ENCODE measurements around the gene AOPEP. TPM values are rescaled to one million over a fixed set of nuclear protein-coding genes. Genes with fewer than 3 reads are reported as not detected.

Gene AOPEP
- total and polyA plus RNA-seq, 2 donors (not counting 1 experiment from before 2014, with no cell fraction given) = 66.1 to 94.1 TPM

GRCh38 chr9:95012902-95013301, 286.4 kb downstream of the AOPEP start:
- TF ChIP-seq CTCF (conservative IDR thresholded peaks at IDR 0.05 in 1 of 2, IDR thresholded peaks at IDR 0.05 in 1 of 2; ENCODE audit: low read depth in 1 of 2, low read length in 2 of 2) (no peak), EZH2 (IDR thresholded peaks at IDR 0.05; ENCODE audit: low read length, missing control alignments) (no peak)
- Histone ChIP-seq H3K27me3 (ENCODE audit: control insufficient read depth, insufficient read depth, low read length) (no peaks in the 10 kb centered on the region), H3K9me3 (ENCODE audit: control insufficient read depth, insufficient read depth, low read depth, low read length) (no peaks in the 10 kb centered on the region), H3K9ac (ENCODE audit: insufficient read depth, low read length) (no peak overlapping the region), H3K4me3 (replicated peaks in 1 of 4; ENCODE audit: control extremely low read depth in 1 of 4, insufficient read depth in 1 of 4, low read depth in 3 of 4, low read length in 4 of 4) (no peak overlapping the region), H3K36me3 (ENCODE audit: control insufficient read depth, insufficient read depth, low read length) (peaks cover 2% of the 10 kb centered on the region), H2AFZ (ENCODE audit: low read length) (no peak overlapping the region), H3K27ac (ENCODE audit: insufficient read depth, low read length) (no peak overlapping the region), H3K79me2 (ENCODE audit: control insufficient read depth, insufficient read depth, low read length) (peaks cover 73% of the 10 kb centered on the region), H3K4me1 (ENCODE audit: control insufficient read depth, extremely low read depth, insufficient read depth, low read length) (peaks cover 10% of the 10 kb centered on the region), H3K4me2 (ENCODE audit: extremely low read depth, insufficient read depth, low read length) (no peak overlapping the region), H4K20me1 (ENCODE audit: control insufficient read depth, extremely low read depth, insufficient read depth, low read length) (no peaks in the 10 kb centered on the region)
- no peak for DNase-seq (ENCODE audit: low read depth in 2 of 2)

- peaks cover 2% of the 10 kb centered on the region for H3K36me3 ChIP-seq (ENCODE audit: control insufficient read depth, insufficient read depth, low read length)
- H2AFZ ChIP-seq (ENCODE audit: low read length) = no peak overlapping the region
- H3K79me2 ChIP-seq (ENCODE audit: control insufficient read depth, insufficient read depth, low read length) = peaks cover 70% of the 10 kb centered on the region
- no peak for DNase-seq (ENCODE audit: low read depth in 2 of 2)
- peak overlapping the region; percentile 10 for H3K27ac ChIP-seq (ENCODE audit: insufficient read depth, low read length)
- H4K20me1 ChIP-seq (ENCODE audit: control insufficient read depth, extremely low read depth, insufficient read depth, low read length) = no peaks in the 10 kb centered on the region
- no peaks in the 10 kb centered on the region for H3K9me3 ChIP-seq (ENCODE audit: control insufficient read depth, insufficient read depth, low read depth, low read length)
- TF ChIP-seq EZH2 (IDR thresholded peaks at IDR 0.05; ENCODE audit: low read length, missing control alignments) (no peak), CTCF (conservative IDR thresholded peaks at IDR 0.05 in 1 of 2, IDR thresholded peaks at IDR 0.05 in 1 of 2; ENCODE audit: low read depth in 1 of 2, low read length in 2 of 2) (no peak)
- peaks cover 14% of the 10 kb centered on the region for H3K4me1 ChIP-seq (ENCODE audit: control insufficient read depth, extremely low read depth, insufficient read depth, low read length)
- H3K4me3 ChIP-seq (replicated peaks in 1 of 4; ENCODE audit: control extremely low read depth in 1 of 4, insufficient read depth in 1 of 4, low read depth in 3 of 4, low read length in 4 of 4) = no peak overlapping the region
- H3K4me2 ChIP-seq (ENCODE audit: extremely low read depth, insufficient read depth, low read length) = no peak overlapping the region
- no peak overlapping the region for H3K9ac ChIP-seq (ENCODE audit: insufficient read depth, low read length)
- H3K27me3 ChIP-seq (ENCODE audit: control insufficient read depth, insufficient read depth, low read length) = no peaks in the 10 kb centered on the region
These were observed 288.4 kb downstream of the AOPEP start for GRCh38 chr9:95014917-95015316.

- DNase-seq (ENCODE audit: low read depth in 2 of 2) = no peak
- no peak for TF ChIP-seq EZH2 (IDR thresholded peaks at IDR 0.05; ENCODE audit: low read length, missing control alignments)
- no peak for TF ChIP-seq CTCF (conservative IDR thresholded peaks at IDR 0.05 in 1 of 2, IDR thresholded peaks at IDR 0.05 in 1 of 2; ENCODE audit: low read depth in 1 of 2, low read length in 2 of 2)
- no peaks in the 10 kb centered on the region for H3K27me3 ChIP-seq (ENCODE audit: control insufficient read depth, insufficient read depth, low read length)
- no peak overlapping the region for H3K4me3 ChIP-seq (replicated peaks in 1 of 4; ENCODE audit: control extremely low read depth in 1 of 4, insufficient read depth in 1 of 4, low read depth in 3 of 4, low read length in 4 of 4)
- H3K36me3 ChIP-seq (ENCODE audit: control insufficient read depth, insufficient read depth, low read length) = peaks cover 3% of the 10 kb centered on the region
- no peak overlapping the region for H3K27ac ChIP-seq (ENCODE audit: insufficient read depth, low read length)
- H3K4me1 ChIP-seq (ENCODE audit: control insufficient read depth, extremely low read depth, insufficient read depth, low read length) = peaks cover 14% of the 10 kb centered on the region
- H4K20me1 ChIP-seq (ENCODE audit: control insufficient read depth, extremely low read depth, insufficient read depth, low read length) = no peaks in the 10 kb centered on the region
- H3K9ac ChIP-seq (ENCODE audit: insufficient read depth, low read length) = no peak overlapping the region
- no peak overlapping the region for H3K4me2 ChIP-seq (ENCODE audit: extremely low read depth, insufficient read depth, low read length)
- peaks cover 70% of the 10 kb centered on the region for H3K79me2 ChIP-seq (ENCODE audit: control insufficient read depth, insufficient read depth, low read length)
- no peak overlapping the region for H2AFZ ChIP-seq (ENCODE audit: low read length)
- no peaks in the 10 kb centered on the region for H3K9me3 ChIP-seq (ENCODE audit: control insufficient read depth, insufficient read depth, low read depth, low read length)
These were observed 289.1 kb downstream of the AOPEP start for GRCh38 chr9:95015569-95015968.
